Keratinocyte (primary cell): ENCODE data around the gene IL37. TPM values are rescaled to one million over a fixed set of nuclear protein-coding genes. Genes with fewer than 3 reads are reported as not detected.

Source experiments
- DNase-seq: peaks from one replicate; pipeline ENCODE4 v3.0.0-alpha.2; 2011; ENCODE audit warnings: low read depth, missing footprints, low spot score
- FAIRE-seq: peaks from 2 replicates; lab custom pipeline; 2011; peaks lifted over from hg19 to GRCh38; lab: Jason Lieb, UNC
- H2AFZ ChIP-seq: 2 replicates; pipeline ENCODE4 v1.6.0; 2012; ENCODE audit warnings: low read length, control low read depth, inconsistent platforms; ENCODE audit not compliant: control insufficient read depth
- H3K27ac ChIP-seq: 2 replicates; pipeline ENCODE4 v1.5.1; 2011; ENCODE audit warnings: low read length; ENCODE audit not compliant: control insufficient read depth, insufficient read depth
- H3K27me3 ChIP-seq: 3 replicates; pipeline ENCODE4 v1.6.0; 2011; ENCODE audit warnings: low read length; ENCODE audit not compliant: control insufficient read depth, insufficient read depth; ENCODE audit errors: extremely low read depth
- H3K36me3 ChIP-seq, 2 experiments: 2 replicates in 1 of 2; 3 replicates in 1 of 2; pipeline ENCODE4 v1.5.1; 2011; ENCODE audit warnings: low read length in 2 of 2, mild to moderate bottlenecking in 1 of 2; ENCODE audit not compliant: control insufficient read depth in 2 of 2, insufficient read depth in 2 of 2; ENCODE audit errors: extremely low read depth in 1 of 2
- H3K4me1 ChIP-seq: 3 replicates; pipeline ENCODE4 v1.5.1; 2011; ENCODE audit warnings: low read length; ENCODE audit not compliant: control insufficient read depth, insufficient read depth; ENCODE audit errors: extremely low read depth
- H3K4me2 ChIP-seq: 3 replicates; pipeline ENCODE4 v1.6.0; 2011; ENCODE audit warnings: low read depth, low read length; ENCODE audit not compliant: control insufficient read depth, insufficient read depth; ENCODE audit errors: extremely low read depth
- H3K4me3 ChIP-seq, 3 experiments: fragments of 200-600 bp in 1 of 3; sonication (generic) in 1 of 3; 2 replicates in 2 of 3; 3 replicates in 1 of 3; pipeline ENCODE4 v1.5.1; 2011 to 2016; ENCODE audit warnings: low read length in 3 of 3, mild to moderate bottlenecking in 3 of 3, control low read depth in 2 of 3, inconsistent platforms in 1 of 3, low read depth in 1 of 3, mixed read lengths in 1 of 3, mixed run types in 1 of 3, moderate library complexity in 1 of 3; ENCODE audit not compliant: control insufficient read depth in 2 of 3, insufficient read depth in 2 of 3; ENCODE audit errors: extremely low read depth in 1 of 3
- H3K79me2 ChIP-seq: 2 replicates; pipeline ENCODE4 v1.6.0; 2012; ENCODE audit warnings: low read length; ENCODE audit not compliant: control insufficient read depth, insufficient read depth
- H3K9ac ChIP-seq: 3 replicates; pipeline ENCODE4 v1.6.0; 2011; ENCODE audit warnings: low read length; ENCODE audit not compliant: control insufficient read depth, insufficient read depth; ENCODE audit errors: extremely low read depth
- H3K9me1 ChIP-seq: 3 replicates; pipeline ENCODE4 v1.6.0; 2011; ENCODE audit warnings: low read length; ENCODE audit not compliant: control insufficient read depth, insufficient read depth; ENCODE audit errors: extremely low read depth
- H3K9me3 ChIP-seq: 2 replicates; pipeline ENCODE4 v1.5.1; 2012; ENCODE audit warnings: low read depth, low read length; ENCODE audit not compliant: control insufficient read depth
- H4K20me1 ChIP-seq: 3 replicates; pipeline ENCODE4 v1.6.0; 2011; ENCODE audit warnings: low read length; ENCODE audit not compliant: control insufficient read depth, insufficient read depth; ENCODE audit errors: extremely low read depth
- EZH2 ChIP-seq: IDR thresholded peaks from one replicate; pipeline ENCODE4 v1.6.1; 2012; ENCODE audit warnings: inconsistent platforms, mild to moderate bottlenecking, low read length, moderate library complexity
- dilution Hi-C: fragments of 300-500 bp; cut with MboI; formaldehyde crosslinking; loops from one replicate; pipeline ENCODE4 v1.7.0; 2020; ENCODE audit warnings: low sequenced_read_pairs; ENCODE audit not compliant: extremely low pct_ligation_motif_present
- polyA plus RNA-seq, 5 experiments: library from polyadenylated mRNA; depleted of rRNA in 3 of 5; stranded (reverse) in 3 of 5; stranded (forward) in 1 of 5; unstranded in 1 of 5; fragments of >200 nt; gene quantifications; 1 replicate in 1 of 5; 2 replicates in 3 of 5; 3 replicates in 1 of 5; pipeline versions ENCODE4 v1.2.1 to v1.2.3, GENCODE V29; 2011 to 2012; ENCODE audit warnings: missing spikeins in 2 of 5, low read depth in 1 of 5, low replicate concordance in 1 of 5
- TF ChIP-seq, protein P1 (sequence below), 3 experiments: IDR thresholded peaks in 1 of 3; conservative IDR thresholded peaks in 1 of 3; optimal IDR thresholded peaks in 1 of 3; 2 replicates in 2 of 3; 3 replicates in 1 of 3; pipeline versions ENCODE3 to v1.5.1; 2011; ENCODE audit warnings: low read length in 3 of 3, mild to moderate bottlenecking in 3 of 3, moderate library complexity in 2 of 3, control low read depth in 1 of 3, inconsistent platforms in 1 of 3; ENCODE audit not compliant: insufficient read depth in 2 of 3; ENCODE audit errors: extremely low read depth in 1 of 3

IL37 gene
- polyA plus RNA-seq, 1 donor (not counting 4 experiments of a cell fraction or from before 2014, with no cell fraction given) = 0.63 TPM

DNA sequence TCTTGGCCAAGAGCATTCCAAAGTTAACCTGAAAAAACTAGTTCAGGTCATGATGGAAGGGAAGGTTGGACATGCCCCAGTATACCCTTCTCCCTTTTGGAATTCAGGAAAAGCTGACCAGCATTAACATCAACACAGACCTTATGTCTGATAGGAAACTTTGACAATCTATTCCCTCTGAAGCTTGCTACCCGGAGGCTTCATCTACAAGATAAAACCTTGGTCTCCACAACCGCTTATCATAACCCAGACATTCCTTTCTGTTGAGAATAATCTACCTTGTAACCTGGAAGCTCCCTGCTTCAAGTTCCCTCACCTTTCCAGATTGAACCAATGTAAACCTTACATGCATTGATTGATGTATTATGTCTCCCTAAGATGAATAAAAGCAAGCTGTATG lies 24.7 kb upstream of the IL37 start:
- no peaks in the 10 kb centered on the region for H4K20me1 ChIP-seq
- no peaks in the 10 kb centered on the region for H3K9me3 ChIP-seq
- dilution Hi-C loops = no loop called here
- FAIRE-seq (no peak), DNase-seq (no peak)
- no peak overlapping the region for H2AFZ ChIP-seq
- peaks cover 43% of the 10 kb centered on the region for H3K4me1 ChIP-seq
- H3K4me2 ChIP-seq = no peak overlapping the region
- no peak overlapping the region for H3K9ac ChIP-seq
- H3K79me2 ChIP-seq = no peaks in the 10 kb centered on the region
- H3K27me3 ChIP-seq = no peaks in the 10 kb centered on the region
- TF ChIP-seq, protein P1, sequence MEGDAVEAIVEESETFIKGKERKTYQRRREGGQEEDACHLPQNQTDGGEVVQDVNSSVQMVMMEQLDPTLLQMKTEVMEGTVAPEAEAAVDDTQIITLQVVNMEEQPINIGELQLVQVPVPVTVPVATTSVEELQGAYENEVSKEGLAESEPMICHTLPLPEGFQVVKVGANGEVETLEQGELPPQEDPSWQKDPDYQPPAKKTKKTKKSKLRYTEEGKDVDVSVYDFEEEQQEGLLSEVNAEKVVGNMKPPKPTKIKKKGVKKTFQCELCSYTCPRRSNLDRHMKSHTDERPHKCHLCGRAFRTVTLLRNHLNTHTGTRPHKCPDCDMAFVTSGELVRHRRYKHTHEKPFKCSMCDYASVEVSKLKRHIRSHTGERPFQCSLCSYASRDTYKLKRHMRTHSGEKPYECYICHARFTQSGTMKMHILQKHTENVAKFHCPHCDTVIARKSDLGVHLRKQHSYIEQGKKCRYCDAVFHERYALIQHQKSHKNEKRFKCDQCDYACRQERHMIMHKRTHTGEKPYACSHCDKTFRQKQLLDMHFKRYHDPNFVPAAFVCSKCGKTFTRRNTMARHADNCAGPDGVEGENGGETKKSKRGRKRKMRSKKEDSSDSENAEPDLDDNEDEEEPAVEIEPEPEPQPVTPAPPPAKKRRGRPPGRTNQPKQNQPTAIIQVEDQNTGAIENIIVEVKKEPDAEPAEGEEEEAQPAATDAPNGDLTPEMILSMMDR (optimal IDR thresholded peaks at IDR 0.05 in 1 of 3, IDR thresholded peaks at IDR 0.05 in 1 of 3, conservative IDR thresholded peaks at IDR 0.05 in 1 of 3; ENCODE audit: extremely low read depth in 1 of 3, insufficient read depth in 2 of 3, low read length in 3 of 3) = no peak
- TF ChIP-seq EZH2 = no peak
- H3K9me1 ChIP-seq = no peaks in the 10 kb centered on the region
- no peak overlapping the region for H3K27ac ChIP-seq
- no peak overlapping the region for H3K4me3 ChIP-seq
- no peaks in the 10 kb centered on the region for H3K36me3 ChIP-seq

GRCh38 chr2:112887964-112888749 lies 22.8 kb upstream of the IL37 start:
- Histone ChIP-seq H3K27me3 (no peaks in the 10 kb centered on the region), H3K27ac (no peak overlapping the region), H3K36me3 (no peaks in the 10 kb centered on the region), H4K20me1 (no peaks in the 10 kb centered on the region), H3K4me3 (no peak overlapping the region), H3K79me2 (no peaks in the 10 kb centered on the region), H3K4me1 (peaks cover 42% of the 10 kb centered on the region), H3K9ac (no peak overlapping the region), H2AFZ (no peak overlapping the region), H3K4me2 (no peak overlapping the region), H3K9me1 (no peaks in the 10 kb centered on the region), H3K9me3 (no peaks in the 10 kb centered on the region)
- DNase-seq (no peak), FAIRE-seq (no peak)
- TF ChIP-seq, protein P1 (optimal IDR thresholded peaks at IDR 0.05 in 1 of 3, IDR thresholded peaks at IDR 0.05 in 1 of 3, conservative IDR thresholded peaks at IDR 0.05 in 1 of 3; ENCODE audit: extremely low read depth in 1 of 3, insufficient read depth in 2 of 3, low read length in 3 of 3) = no peak
- dilution Hi-C loops = no loop called here
